Astrocyte of the cerebellum (primary cell): Measurements from ENCODE around the gene UTP11.
A peak's percentile ranks its signal among the peaks of the same experiment; 100 is the strongest.

ENCODE experiments used
- DNase-seq: peaks from one replicate; pipeline ENCODE4 v3.0.0-alpha.2; 2011; ENCODE audit warnings: low read depth
- H3K4me3 ChIP-seq: 2 replicates; pipeline ENCODE4 v1.5.1; 2011; ENCODE audit warnings: mild to moderate bottlenecking, low read depth, low read length, moderate library complexity
- CTCF ChIP-seq: IDR thresholded peaks from 2 replicates; pipeline ENCODE4 v1.5.1; 2012; ENCODE audit warnings: low read length, low read depth, moderate library complexity, mild to moderate bottlenecking; ENCODE audit errors: missing control alignments
- in situ Hi-C: cut with HindIII; loops from 2 replicates; pipeline ENCODE4 v1.10.0; 2017; ENCODE audit warnings: low sequenced_read_pairs

Gene UTP11

GRCh38 chr1:37983546-37983945, 29.0 kb upstream of the UTP11 start:
- no peak overlapping the region for H3K4me3 ChIP-seq
- no peak for TF ChIP-seq CTCF
- DNase-seq: no peak
- in situ Hi-C loops: no loop called here

- no peak for DNase-seq
- no peak overlapping the region for H3K4me3 ChIP-seq
- no peak for TF ChIP-seq CTCF
- in situ Hi-C loops: no loop called here
Observed at GRCh38 chr1:37987679-37988078, 24.9 kb upstream of the UTP11 start.

DNA sequence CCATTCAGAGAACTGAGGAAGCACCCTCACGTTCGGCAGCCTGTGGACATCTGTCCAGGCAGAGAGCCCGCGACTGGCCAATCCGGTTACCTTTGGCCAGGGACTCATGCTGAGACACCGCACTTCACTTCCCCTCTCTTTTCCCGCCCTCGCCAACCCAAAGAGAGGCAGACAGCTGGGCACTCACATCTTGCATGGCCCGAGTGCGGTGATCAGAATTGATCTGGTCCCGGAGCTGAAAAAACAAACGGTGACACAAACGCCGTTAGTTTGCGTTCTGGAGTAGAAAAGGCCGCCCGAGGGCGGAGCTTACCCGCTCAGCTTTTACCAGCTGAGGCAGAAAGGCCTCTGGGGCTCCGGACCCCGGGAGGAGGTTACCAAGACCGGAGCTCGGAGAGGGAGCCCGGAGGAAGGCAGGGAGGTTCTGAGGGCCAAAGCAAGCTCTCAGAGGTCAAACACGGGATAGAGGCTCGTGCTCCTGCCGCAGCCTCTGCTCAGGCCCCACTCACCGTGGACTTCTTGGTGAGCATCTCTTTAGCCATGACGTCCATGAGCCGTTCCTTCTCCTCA, 23.1 kb upstream of the UTP11 start:
- DNase-seq: no peak
- TF ChIP-seq CTCF: no peak
- in situ Hi-C loops: no loop called here
- H3K4me3 ChIP-seq: peak overlapping the region; percentile 99

- no peak for DNase-seq
- H3K4me3 ChIP-seq: no peak overlapping the region
- TF ChIP-seq CTCF: no peak
- in situ Hi-C loops: no loop called here
Observed at GRCh38 chr1:37994886-37995566, 17.5 kb upstream of the UTP11 start.

DNA sequence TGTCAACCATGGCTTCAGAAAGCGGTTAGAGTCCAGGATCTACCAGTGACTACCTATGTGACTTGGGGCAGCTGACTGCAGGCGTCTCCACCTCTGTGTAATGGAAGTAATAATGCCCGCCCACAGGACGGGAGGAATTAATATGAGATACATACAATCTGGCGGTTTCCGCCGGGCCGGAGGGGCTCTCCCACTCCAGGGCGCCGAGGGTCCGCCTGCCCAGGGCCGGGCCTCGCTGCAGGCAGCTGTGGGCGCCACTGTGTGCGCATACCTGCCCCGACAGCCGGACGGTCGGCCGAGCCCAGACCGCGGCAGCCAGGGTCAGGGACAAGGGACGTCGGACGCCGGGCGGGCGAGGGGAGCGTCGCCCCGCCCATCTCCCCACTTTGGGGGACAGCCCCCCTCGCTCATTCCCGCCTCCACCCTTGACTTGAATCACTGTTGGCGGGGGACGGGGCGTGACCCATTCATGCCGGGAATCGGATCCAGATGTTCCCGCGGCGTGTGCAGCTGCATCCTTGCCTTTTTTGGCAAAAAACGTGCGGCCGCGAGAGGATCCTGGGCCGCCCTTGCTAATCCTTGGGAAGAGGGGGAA, 16.7 kb upstream of the UTP11 start:
- no peak for DNase-seq
- in situ Hi-C loops: no loop called here

More for the DNA sequence above, 16.7 kb upstream of the UTP11 start:
- TF ChIP-seq CTCF: no peak
- H3K4me3 ChIP-seq: peak overlapping the region; percentile 35
